Measurements from ENCODE around the gene SKAP1. TPM values are rescaled to one million over a fixed set of nuclear protein-coding genes. Genes with fewer than 3 reads are reported as not detected.

Gene SKAP1
- total RNA-seq, 1 experiment from 2014 or later: not detected

DNA sequence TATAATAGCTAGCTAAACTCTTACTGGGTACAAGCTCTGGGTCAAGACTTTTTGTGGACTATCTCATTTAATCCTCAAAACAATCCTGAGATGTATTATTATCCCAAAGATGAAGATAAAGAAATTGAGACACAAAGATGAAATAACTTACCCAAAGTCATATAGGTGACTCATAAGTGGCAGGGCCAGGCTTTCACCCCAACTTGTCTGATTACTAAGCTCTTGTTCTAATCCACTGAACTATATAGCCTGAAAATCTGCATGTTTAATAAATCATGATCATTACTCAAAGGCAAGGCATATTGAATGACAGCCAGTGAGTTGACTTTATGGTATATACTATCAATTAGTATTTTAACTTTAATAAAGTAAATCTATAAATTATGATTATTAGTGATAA, 77.4 kb downstream of the SKAP1 start:
- DNase-seq (ENCODE audit: unreplicated experiment): no peak
- Mint-ChIP-seq H3K36me3 (ENCODE audit: insufficient read depth, unreplicated experiment) (no peaks in the 10 kb centered on the region), H3K27me3 (ENCODE audit: insufficient read depth, unreplicated experiment) (peaks cover 40% of the 10 kb centered on the region), H3K27ac (ENCODE audit: low read depth, unreplicated experiment) (no peak overlapping the region), H3K4me3 (ENCODE audit: unreplicated experiment) (no peak overlapping the region), H3K9me3 (ENCODE audit: unreplicated experiment) (no peaks in the 10 kb centered on the region), H3K4me1 (ENCODE audit: insufficient read depth, unreplicated experiment) (no peaks in the 10 kb centered on the region)
- TF ChIP-seq, protein P1, sequence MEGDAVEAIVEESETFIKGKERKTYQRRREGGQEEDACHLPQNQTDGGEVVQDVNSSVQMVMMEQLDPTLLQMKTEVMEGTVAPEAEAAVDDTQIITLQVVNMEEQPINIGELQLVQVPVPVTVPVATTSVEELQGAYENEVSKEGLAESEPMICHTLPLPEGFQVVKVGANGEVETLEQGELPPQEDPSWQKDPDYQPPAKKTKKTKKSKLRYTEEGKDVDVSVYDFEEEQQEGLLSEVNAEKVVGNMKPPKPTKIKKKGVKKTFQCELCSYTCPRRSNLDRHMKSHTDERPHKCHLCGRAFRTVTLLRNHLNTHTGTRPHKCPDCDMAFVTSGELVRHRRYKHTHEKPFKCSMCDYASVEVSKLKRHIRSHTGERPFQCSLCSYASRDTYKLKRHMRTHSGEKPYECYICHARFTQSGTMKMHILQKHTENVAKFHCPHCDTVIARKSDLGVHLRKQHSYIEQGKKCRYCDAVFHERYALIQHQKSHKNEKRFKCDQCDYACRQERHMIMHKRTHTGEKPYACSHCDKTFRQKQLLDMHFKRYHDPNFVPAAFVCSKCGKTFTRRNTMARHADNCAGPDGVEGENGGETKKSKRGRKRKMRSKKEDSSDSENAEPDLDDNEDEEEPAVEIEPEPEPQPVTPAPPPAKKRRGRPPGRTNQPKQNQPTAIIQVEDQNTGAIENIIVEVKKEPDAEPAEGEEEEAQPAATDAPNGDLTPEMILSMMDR (IDR thresholded peaks at IDR 0.05; ENCODE audit: unreplicated experiment): no peak
- CTCF ChIA-PET: interaction anchor here (0.6 to 3.5 kb wide), 19 partner anchors 11 to 265 kb away, joined by 3 to 34 read pairs (median 4); partner anchors contain the start of gene HOXB5
- POLR2A ChIA-PET: no interaction called here
- intact Hi-C loops (cut with micrococcal nuclease): loop anchor here (2.0 kb wide), 1 partner anchor 104 kb away; no protein-coding TSS in a partner anchor
- no TSS peak for BruUV-seq (replicated peaks)

DNA sequence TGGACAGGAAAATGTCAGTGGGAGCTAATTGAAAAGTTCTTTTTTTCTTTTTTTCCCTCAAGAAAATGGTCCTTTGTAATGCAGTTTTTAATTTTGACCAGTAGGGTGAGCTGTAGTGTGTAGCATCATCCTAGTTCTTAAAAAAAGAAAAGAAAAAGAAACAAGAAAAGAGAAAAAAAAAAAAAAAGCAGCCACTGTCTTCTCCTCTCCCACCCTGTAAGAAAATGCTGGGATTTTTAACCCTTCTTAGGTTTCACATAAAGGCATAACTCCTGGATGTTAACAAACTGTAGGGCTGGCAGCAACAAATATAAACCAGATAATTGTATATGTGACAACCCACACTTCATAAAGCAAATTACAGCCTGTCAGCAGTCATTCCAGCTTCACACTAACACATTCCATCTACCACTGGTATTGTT, 78.1 kb downstream of the SKAP1 start:
- intact Hi-C loops (cut with micrococcal nuclease): loop anchor here (2.0 kb wide), 1 partner anchor 105 kb away; no protein-coding TSS in a partner anchor
- DNase-seq (ENCODE audit: unreplicated experiment): peak; percentile 26
- TF ChIP-seq, protein P1 (IDR thresholded peaks at IDR 0.05; ENCODE audit: unreplicated experiment): peak; percentile 68
- BruUV-seq (replicated peaks): no TSS peak
- Mint-ChIP-seq H3K27me3 (ENCODE audit: insufficient read depth, unreplicated experiment) (peaks cover 38% of the 10 kb centered on the region), H3K9me3 (ENCODE audit: unreplicated experiment) (no peaks in the 10 kb centered on the region), H3K36me3 (ENCODE audit: insufficient read depth, unreplicated experiment) (no peaks in the 10 kb centered on the region), H3K4me1 (ENCODE audit: insufficient read depth, unreplicated experiment) (no peaks in the 10 kb centered on the region), H3K4me3 (ENCODE audit: unreplicated experiment) (no peak overlapping the region), H3K27ac (ENCODE audit: low read depth, unreplicated experiment) (no peak overlapping the region)
- CTCF ChIA-PET: interaction anchor here (0.6 to 3.5 kb wide), 28 partner anchors 12 to 683 kb away, joined by 3 to 34 read pairs (median 4); partner anchors contain the start of gene HOXB5
- POLR2A ChIA-PET: no interaction called here

DNA sequence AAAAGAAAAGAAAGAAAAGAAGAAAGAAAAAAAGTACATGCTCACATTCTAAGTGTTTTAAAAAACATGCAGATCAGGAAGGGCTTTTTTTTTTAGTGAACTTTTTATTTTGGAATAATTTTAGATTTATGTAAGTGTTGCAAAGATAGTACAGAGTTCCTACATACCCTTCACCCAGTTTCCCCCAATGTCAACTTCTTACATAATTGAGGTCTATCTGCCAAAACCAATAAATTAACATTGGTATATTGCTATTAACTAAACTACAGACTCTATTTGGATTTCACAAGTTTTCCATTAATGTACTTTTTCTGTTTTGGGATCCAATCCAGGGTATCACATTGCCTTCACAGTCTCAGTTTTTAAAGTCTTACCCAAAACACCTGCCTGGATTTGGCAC, 81.7 kb downstream of the SKAP1 start:
- CTCF ChIA-PET: interaction anchor here (1.4 kb wide), 1 partner anchor 253 kb away, joined by 3 read pairs; no protein-coding TSS in a partner anchor

DNA sequence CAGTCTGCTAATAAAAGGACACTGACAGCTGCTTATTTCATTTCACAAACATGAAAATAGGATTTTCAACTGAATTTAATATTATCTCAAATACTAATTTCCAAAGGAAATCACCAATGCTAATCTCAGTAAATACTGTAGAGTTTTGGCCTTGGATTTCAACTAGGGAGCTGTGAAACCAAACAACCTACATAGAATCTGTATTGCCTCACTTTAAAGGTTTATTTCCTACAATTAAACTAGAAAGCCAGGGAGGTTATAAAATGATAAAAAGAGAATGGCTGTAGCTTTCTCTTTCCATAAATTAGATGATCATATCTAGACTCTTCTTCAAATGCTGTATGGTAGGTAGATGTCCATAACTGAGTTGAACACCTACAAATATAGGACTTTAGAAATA, 82.8 kb downstream of the SKAP1 start:
- peaks cover 36% of the 10 kb centered on the region for H3K27me3 Mint-ChIP-seq (ENCODE audit: insufficient read depth, unreplicated experiment)
- POLR2A ChIA-PET: interaction anchor here (0.7 kb wide), 1 partner anchor 109 kb away, joined by 3 read pairs; no protein-coding TSS in a partner anchor
- CTCF ChIA-PET: interaction anchor here (0.5 to 1.7 kb wide), 3 partner anchors 11 to 270 kb away, joined by 3 to 5 read pairs (median 4); no protein-coding TSS in a partner anchor
- DNase-seq (ENCODE audit: unreplicated experiment): no peak
- no peaks in the 10 kb centered on the region for H3K4me1 Mint-ChIP-seq (ENCODE audit: insufficient read depth, unreplicated experiment)
- TF ChIP-seq, protein P1 (IDR thresholded peaks at IDR 0.05; ENCODE audit: unreplicated experiment): no peak
- no TSS peak for BruUV-seq (replicated peaks)
- no peaks in the 10 kb centered on the region for H3K36me3 Mint-ChIP-seq (ENCODE audit: insufficient read depth, unreplicated experiment)
- H3K27ac Mint-ChIP-seq (ENCODE audit: low read depth, unreplicated experiment): no peak overlapping the region
- H3K9me3 Mint-ChIP-seq (ENCODE audit: unreplicated experiment): no peaks in the 10 kb centered on the region
- no peak overlapping the region for H3K4me3 Mint-ChIP-seq (ENCODE audit: unreplicated experiment)
- intact Hi-C loops (cut with micrococcal nuclease): no loop called here

More for the DNA sequence above, 81.7 kb downstream of the SKAP1 start:
- TF ChIP-seq, protein P1 (IDR thresholded peaks at IDR 0.05; ENCODE audit: unreplicated experiment): no peak
- Mint-ChIP-seq H3K4me3 (ENCODE audit: unreplicated experiment) (no peak overlapping the region), H3K9me3 (ENCODE audit: unreplicated experiment) (no peaks in the 10 kb centered on the region), H3K36me3 (ENCODE audit: insufficient read depth, unreplicated experiment) (no peaks in the 10 kb centered on the region), H3K27ac (ENCODE audit: low read depth, unreplicated experiment) (no peak overlapping the region), H3K27me3 (ENCODE audit: insufficient read depth, unreplicated experiment) (peaks cover 30% of the 10 kb centered on the region), H3K4me1 (ENCODE audit: insufficient read depth, unreplicated experiment) (no peaks in the 10 kb centered on the region)
- POLR2A ChIA-PET: no interaction called here
- no TSS peak for BruUV-seq (replicated peaks)
- DNase-seq (ENCODE audit: unreplicated experiment): no peak
- intact Hi-C loops (cut with micrococcal nuclease): no loop called here

Data from MCF 10A (cell line).